HG02938 (cell line): ENCODE measurements around the gene MSX1.

Source experiments
- ATAC-seq: cut with Tn5 transposase; IDR thresholded peaks from one replicate; pipeline ENCODE4 v1.9.1; 2021; ENCODE audit warnings: mild to moderate bottlenecking, moderate library complexity; ENCODE audit not compliant: unreplicated experiment

The MSX1 gene

GRCh38 chr4:4899202-4899925 is 39.9 kb downstream of the MSX1 start:
- no peak for ATAC-seq

DNA sequence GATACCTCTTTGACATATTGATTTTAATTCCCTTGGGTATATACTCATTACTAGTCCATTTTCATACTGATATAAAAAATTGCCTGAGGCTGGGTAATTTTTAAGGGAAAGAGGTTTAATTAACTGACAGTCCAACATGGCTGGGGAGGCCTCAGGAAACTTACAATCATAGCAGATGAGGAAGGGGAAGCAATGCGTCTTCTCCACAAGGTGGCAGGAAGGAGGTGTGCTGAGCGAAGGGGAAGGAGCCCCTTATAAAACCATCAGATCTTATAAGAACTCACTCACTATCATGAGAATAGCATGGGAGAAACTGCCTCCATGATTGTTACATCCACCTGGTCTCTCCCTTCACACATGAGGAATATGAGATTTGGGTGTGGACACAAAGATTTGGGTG is 42.4 kb downstream of the MSX1 start:
- ATAC-seq = no peak

DNA sequence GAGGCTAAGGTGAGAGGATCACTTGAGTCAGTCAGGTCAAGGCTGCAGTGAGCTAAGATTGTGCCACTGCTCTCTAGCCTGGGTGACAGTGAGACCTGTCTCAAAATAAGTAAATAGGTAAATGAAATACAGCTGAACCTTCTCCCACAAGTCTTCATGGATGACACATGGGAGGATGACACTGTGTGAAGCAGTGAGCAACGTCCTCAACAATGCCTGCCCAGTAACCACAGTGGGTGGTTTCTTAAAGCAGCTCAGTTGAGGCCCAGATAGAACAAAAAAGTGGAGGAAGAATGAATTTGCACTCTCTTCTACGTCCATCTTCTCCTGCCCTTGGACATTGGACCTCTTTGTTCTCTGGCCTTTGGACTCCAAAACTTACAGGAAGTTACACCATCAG is 52.7 kb downstream of the MSX1 start:
- ATAC-seq = no peak

- ATAC-seq = no peak
These were observed 53.7 kb downstream of the MSX1 start for GRCh38 chr4:4913147-4913561.
